PC-9 (cell line): ENCODE data around the gene FAM118A. TPM values are rescaled to one million over a fixed set of nuclear protein-coding genes. Genes with fewer than 3 reads are reported as not detected.
A peak's percentile ranks its signal among the peaks of the same experiment; 100 is the strongest.

Experiments used
- BruUV-seq: library from RNA; stranded (reverse); fragments of 400-500 nt; replicated peaks from 2 replicates; lab custom pipeline; 2021; lab: Mats Ljungman, UMichigan
- CTCF ChIA-PET: fragments of 300-600 bp; sonication (Branson Sonifier 250); formaldehyde crosslinking; loops from one replicate; lab custom pipeline; 2022; ENCODE audit warnings: antibody characterized with exemption; lab: Charles Lee
- POLR2A ChIA-PET: fragments of 300-600 bp; sonication (Branson Sonifier 250); formaldehyde crosslinking; loops from one replicate; lab custom pipeline; 2022; ENCODE audit warnings: antibody characterized with exemption; ENCODE audit not compliant: unreplicated experiment; lab: Charles Lee
- DNase-seq, 2 experiments: peaks; one replicate each; pipeline versions ENCODE4 v3.0.0 to v3.0.0-alpha.2; 2015 to 2022; ENCODE audit warnings: mixed read lengths in 1 of 2
- H2AFZ ChIP-seq: fragments of 200-600 bp; sonication (generic); 2 replicates; pipeline ENCODE4 v1.8.1; 2017; ENCODE audit warnings: antibody characterized with exemption
- H3F3A ChIP-seq: fragments of 200-600 bp; sonication (generic); 2 replicates; pipeline ENCODE4 v1.8.1; 2017; ENCODE audit warnings: antibody characterized with exemption, mild to moderate bottlenecking, low read depth; ENCODE audit not compliant: insufficient read depth
- H3K27ac ChIP-seq: fragments of 200-600 bp; sonication (generic); 2 replicates; pipeline ENCODE4 v1.6.1; 2016; ENCODE audit warnings: mixed run types
- H3K27me3 ChIP-seq: fragments of 200-600 bp; sonication (generic); 2 replicates; pipeline ENCODE4 v1.6.1; 2016; ENCODE audit warnings: low read depth, mixed run types; ENCODE audit not compliant: insufficient read depth
- H3K36me3 ChIP-seq: fragments of 200-600 bp; sonication (generic); 2 replicates; pipeline ENCODE4 v1.6.1; 2016; ENCODE audit warnings: low read depth, mixed run types
- H3K4me1 ChIP-seq: fragments of 200-600 bp; sonication (generic); replicated peaks from 2 replicates; pipeline ENCODE4 v1.6.1; 2016; ENCODE audit warnings: mixed run types; ENCODE audit not compliant: insufficient read depth
- H3K4me2 ChIP-seq: fragments of 200-600 bp; sonication (generic); 2 replicates; pipeline ENCODE4 v1.6.1; 2017; ENCODE audit warnings: mixed run types
- H3K4me3 ChIP-seq: fragments of 200-600 bp; sonication (generic); 2 replicates; pipeline ENCODE4 v1.6.1; 2016; ENCODE audit warnings: mixed run types
- H3K79me2 ChIP-seq: fragments of 200-600 bp; sonication (generic); 2 replicates; pipeline ENCODE4 v1.6.1; 2017; ENCODE audit warnings: low read depth, mixed run types
- H3K9me2 ChIP-seq: fragments of 200-600 bp; sonication (generic); 2 replicates; pipeline ENCODE4 v1.8.1; 2017; ENCODE audit warnings: mild to moderate bottlenecking; ENCODE audit not compliant: insufficient read depth
- H3K9me3 ChIP-seq: fragments of 200-600 bp; sonication (generic); 2 replicates; pipeline ENCODE4 v1.8.1; 2016; ENCODE audit warnings: low read depth; ENCODE audit not compliant: insufficient read depth
- H4K20me1 ChIP-seq: fragments of 200-600 bp; sonication (generic); 2 replicates; pipeline ENCODE4 v1.8.1; 2017; ENCODE audit not compliant: insufficient read depth
- CTCF ChIP-seq: fragments of 200-600 bp; sonication (generic); conservative IDR thresholded peaks from 2 replicates; pipeline ENCODE4 v1.6.1; 2017; ENCODE audit warnings: mixed run types, antibody characterized with exemption, mild to moderate bottlenecking, moderate library complexity
- EZH2 ChIP-seq: fragments of 200-600 bp; sonication (generic); IDR thresholded peaks from 2 replicates; pipeline ENCODE4 v1.8.0; 2017; ENCODE audit warnings: antibody characterized with exemption, low read depth
- intact Hi-C: fragments of 100-400 bp; cut with micrococcal nuclease; formaldehyde crosslinking; loops from one replicate; pipeline ENCODE4 v1.10.0; 2022; ENCODE audit not compliant: unreplicated experiment
- total RNA-seq: library from RNA; stranded (reverse); gene quantifications from 2 replicates; pipeline ENCODE4 v1.2.3, GENCODE V29; 2021

FAM118A gene
- total RNA-seq, 1 experiment from 2014 or later = 24.4 TPM

GRCh38 chr22:45278125-45278524, 31.6 kb upstream of the FAM118A start:
- Histone ChIP-seq H3K9me3 (no peaks in the 10 kb centered on the region), H4K20me1 (no peaks in the 10 kb centered on the region), H3K79me2 (no peaks in the 10 kb centered on the region), H3K36me3 (no peaks in the 10 kb centered on the region), H3K4me3 (no peak overlapping the region), H3K4me2 (no peak overlapping the region), H2AFZ (no peak overlapping the region), H3K9me2 (no peaks in the 10 kb centered on the region), H3F3A (peaks cover 22% of the 10 kb centered on the region), H3K27me3 (no peaks in the 10 kb centered on the region), H3K27ac (no peak overlapping the region), H3K4me1 (peaks cover 28% of the 10 kb centered on the region)
- no TSS peak for BruUV-seq
- intact Hi-C loops = no loop called here
- ChIA-PET POLR2A (no interaction called here), CTCF (no interaction called here)
- TF ChIP-seq CTCF = no peak
- TF ChIP-seq EZH2 = no peak
- no peak for DNase-seq

GRCh38 chr22:45280587-45280980, 29.1 kb upstream of the FAM118A start:
- peaks cover 22% of the 10 kb centered on the region for H3F3A ChIP-seq
- CTCF ChIA-PET = interaction anchor here (0.9 kb wide), 1 partner anchor 224 kb away, joined by 3 read pairs; no protein-coding TSS in a partner anchor
- H3K4me3 ChIP-seq = no peak overlapping the region; the same call in 1 of the 2 replicates
- peak overlapping the region; percentile 93 for H3K27ac ChIP-seq
- POLR2A ChIA-PET = no interaction called here
- no peaks in the 10 kb centered on the region for H3K9me3 ChIP-seq
- BruUV-seq = no TSS peak
- no peaks in the 10 kb centered on the region for H4K20me1 ChIP-seq
- TF ChIP-seq CTCF = 0 out of 2 replicates have a peak, but pooled peaks have one; percentile 29
- TF ChIP-seq EZH2 = no peak
- peak in 1 of 2 experiments; percentile 97 for DNase-seq
- intact Hi-C loops = loop anchor here (5.0 kb wide), 1 partner anchor 152 kb away; no protein-coding TSS in a partner anchor
- H3K36me3 ChIP-seq = no peaks in the 10 kb centered on the region
- H3K9me2 ChIP-seq = no peaks in the 10 kb centered on the region
- H2AFZ ChIP-seq = no peak overlapping the region
- H3K4me2 ChIP-seq = peak overlapping the region; percentile 53
- peaks cover 38% of the 10 kb centered on the region for H3K4me1 ChIP-seq
- no peaks in the 10 kb centered on the region for H3K79me2 ChIP-seq
- peaks cover 4% of the 10 kb centered on the region; the same call in 1 of the 2 replicates for H3K27me3 ChIP-seq

- Histone ChIP-seq H2AFZ (no peak overlapping the region), H3K36me3 (no peaks in the 10 kb centered on the region), H3K4me1 (peaks cover 38% of the 10 kb centered on the region), H3F3A (peaks cover 22% of the 10 kb centered on the region), H4K20me1 (no peaks in the 10 kb centered on the region), H3K27ac (peak overlapping the region; percentile 93), H3K9me2 (no peaks in the 10 kb centered on the region), H3K4me3 (no peak overlapping the region; the same call in 1 of the 2 replicates), H3K4me2 (peak overlapping the region; percentile 53), H3K27me3 (peaks cover 4% of the 10 kb centered on the region; the same call in 1 of the 2 replicates), H3K9me3 (no peaks in the 10 kb centered on the region), H3K79me2 (no peaks in the 10 kb centered on the region)
- intact Hi-C loops = loop anchor here (5.0 kb wide), 1 partner anchor 151 kb away; no protein-coding TSS in a partner anchor
- TF ChIP-seq CTCF = no peak
- no peak for TF ChIP-seq EZH2
- BruUV-seq = no TSS peak
- CTCF ChIA-PET = no interaction called here
- POLR2A ChIA-PET = interaction anchor here (0.6 kb wide), 1 partner anchor 60 kb away, joined by 3 read pairs; no protein-coding TSS in a partner anchor
- no peak for DNase-seq
Measured at GRCh38 chr22:45281010-45281409, 28.7 kb upstream of the FAM118A start.
